HEK293 (cell line): ENCODE measurements around the gene MRPL30.
"Not testable (repeated sequence)": the region's sequence is repeated elsewhere in the genome, so short reads cannot be mapped to it uniquely, and the experiment has no call there.

ENCODE experiments used
- CTCF ChIA-PET: fragments of 350-600 bp; formaldehyde crosslinking; extraction: SDS; loops from one replicate; lab custom pipeline; 2021; ENCODE audit warnings: antibody characterized with exemption; lab: Yijun Ruan, JAX
- POLR2A ChIA-PET: fragments of 300-600 bp; formaldehyde crosslinking; extraction: SDS; loops from one replicate; lab custom pipeline; 2020; ENCODE audit warnings: antibody characterized with exemption, inconsistent platforms; lab: Yijun Ruan, JAX
- H3K27ac ChIP-seq: fragments of 200-500 bp; sonication (Bioruptor generic); 2 replicates; pipeline ENCODE4 v1.5.1; 2014; ENCODE audit warnings: low read depth, low read length, control low read depth, inconsistent platforms; ENCODE audit errors: extremely low read depth
- H3K36me3 ChIP-seq, 2 experiments: fragments of 200-500 bp in 1 of 2; sonication (Bioruptor generic) in 1 of 2; 1 replicate in 1 of 2; 2 replicates in 1 of 2; pipeline ENCODE4 v1.5.1; 2014 to 2017; ENCODE audit warnings: inconsistent platforms in 2 of 2, low read length in 2 of 2; ENCODE audit not compliant: control insufficient read depth in 2 of 2, insufficient read depth in 1 of 2
- H3K4me1 ChIP-seq: fragments of 200-500 bp; sonication (Bioruptor generic); 2 replicates; pipeline ENCODE4 v1.5.1; 2014; ENCODE audit warnings: mild to moderate bottlenecking, low read length, inconsistent platforms; ENCODE audit not compliant: control insufficient read depth, insufficient read depth
- H3K4me3 ChIP-seq: 2 replicates; pipeline ENCODE4 v1.5.1; 2011; ENCODE audit warnings: low read depth, mild to moderate bottlenecking, control low read depth, low read length, moderate library complexity
- H3K9me3 ChIP-seq: fragments of 200-500 bp; sonication (Bioruptor generic); 2 replicates; pipeline ENCODE4 v1.5.1; 2014; ENCODE audit warnings: low read depth, low read length, inconsistent platforms; ENCODE audit not compliant: control insufficient read depth, insufficient read depth
- BCL11B ChIP-seq: fragments of 450-650 bp; formaldehyde crosslinking; IDR thresholded peaks from 2 replicates; pipeline ENCODE4 v1.5.1; 2016; ENCODE audit warnings: low read depth, missing biosample characterization, missing genetic modification characterization
- ZFHX2 ChIP-seq: fragments of 450-650 bp; formaldehyde crosslinking; conservative IDR thresholded peaks from 2 replicates; pipeline ENCODE4 v1.5.1; 2016; ENCODE audit warnings: missing biosample characterization, missing genetic modification characterization
- ZFP3 ChIP-seq: fragments of 450-650 bp; formaldehyde crosslinking; IDR thresholded peaks from 2 replicates; pipeline ENCODE4 v1.5.1; 2016; ENCODE audit warnings: low read depth, missing biosample characterization, missing genetic modification characterization
- ZNF146 ChIP-seq: fragments of 450-650 bp; formaldehyde crosslinking; IDR thresholded peaks from 2 replicates; pipeline ENCODE4 v1.5.1; 2016; ENCODE audit warnings: missing biosample characterization, missing genetic modification characterization
- ZNF292 ChIP-seq: fragments of 450-650 bp; formaldehyde crosslinking; IDR thresholded peaks from 2 replicates; pipeline ENCODE4 v1.5.1; 2016; ENCODE audit warnings: low read depth, missing biosample characterization, missing genetic modification characterization, borderline replicate concordance
- ZNF37A ChIP-seq: fragments of 450-650 bp; IDR thresholded peaks from 2 replicates; pipeline ENCODE4 v1.5.1; 2018; ENCODE audit warnings: missing biosample characterization, missing genetic modification characterization
- ZNF510 ChIP-seq: fragments of 450-650 bp; formaldehyde crosslinking; IDR thresholded peaks from 2 replicates; pipeline ENCODE4 v1.5.1; 2018; ENCODE audit warnings: mild to moderate bottlenecking, missing genetic modification characterization, missing biosample characterization; ENCODE audit not compliant: insufficient replicate concordance
- ZNF514 ChIP-seq: fragments of 450-650 bp; formaldehyde crosslinking; IDR thresholded peaks from 2 replicates; pipeline ENCODE4 v1.5.1; 2016; ENCODE audit warnings: missing biosample characterization, missing genetic modification characterization
- ZNF518A ChIP-seq: fragments of 450-650 bp; formaldehyde crosslinking; conservative IDR thresholded peaks from 2 replicates; pipeline ENCODE4 v1.5.1; 2016; ENCODE audit warnings: low read depth, missing biosample characterization, missing genetic modification characterization
- ZNF692 ChIP-seq: fragments of 450-650 bp; formaldehyde crosslinking; IDR thresholded peaks from 2 replicates; pipeline ENCODE4 v1.5.1; 2016; ENCODE audit warnings: missing biosample characterization, missing genetic modification characterization
- ZNF704 ChIP-seq: fragments of 450-650 bp; formaldehyde crosslinking; IDR thresholded peaks from 2 replicates; pipeline ENCODE4 v1.5.1; 2016; ENCODE audit warnings: missing biosample characterization, missing genetic modification characterization
- ZNF777 ChIP-seq: fragments of 450-650 bp; formaldehyde crosslinking; IDR thresholded peaks from 2 replicates; pipeline ENCODE4 v1.5.1; 2017; ENCODE audit warnings: missing biosample characterization, missing genetic modification characterization, borderline replicate concordance
- ZNF830 ChIP-seq: fragments of 450-650 bp; IDR thresholded peaks from 2 replicates; pipeline ENCODE4 v1.5.0; 2018; ENCODE audit warnings: missing biosample characterization, missing genetic modification characterization, low read depth, mild to moderate bottlenecking, moderate library complexity
- ZSCAN23 ChIP-seq: fragments of 450-650 bp; formaldehyde crosslinking; IDR thresholded peaks from 2 replicates; pipeline ENCODE4 v1.5.1; 2016; ENCODE audit warnings: missing biosample characterization, missing genetic modification characterization
- TF ChIP-seq, protein P1 (sequence below): fragments of 450-650 bp; formaldehyde crosslinking; IDR thresholded peaks from 2 replicates; pipeline ENCODE4 v1.5.1; 2016; ENCODE audit warnings: missing biosample characterization, missing genetic modification characterization, borderline replicate concordance
- TF ChIP-seq, protein P2 (sequence below): fragments of 450-650 bp; formaldehyde crosslinking; IDR thresholded peaks from 2 replicates; pipeline ENCODE4 v1.5.1; 2016; ENCODE audit warnings: missing biosample characterization, missing genetic modification characterization

MRPL30 gene

DNA sequence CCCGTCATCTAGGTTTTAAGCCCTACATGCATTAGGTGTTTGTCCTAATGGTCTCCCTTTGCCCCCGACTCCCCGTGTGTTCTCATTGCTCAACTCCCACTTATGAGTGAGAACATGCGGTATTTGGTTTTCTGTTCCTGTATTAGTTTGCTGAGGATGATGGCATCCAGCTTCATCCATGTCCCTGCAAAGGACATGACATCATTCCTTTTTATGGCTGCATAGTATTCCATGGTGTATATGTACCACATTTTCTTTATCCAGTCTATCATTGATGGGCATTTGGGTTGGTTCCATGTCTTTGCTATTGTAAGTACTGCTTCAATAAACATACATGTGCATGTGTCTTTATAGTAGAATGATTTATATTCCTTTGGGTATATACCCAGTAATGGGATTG is 11.4 kb downstream of the MRPL30 start:
- H3K4me3 ChIP-seq, H3K4me1 ChIP-seq, H3K9me3 ChIP-seq, H3K27ac ChIP-seq, POLR2A ChIA-PET: not testable (repeated sequence)
- CTCF ChIA-PET: interaction anchor here (0.7 kb wide), 1 partner anchor 12 kb away, joined by 3 read pairs; no protein-coding TSS in a partner anchor
- TF ChIP-seq ZNF146 (tag by site-specific recombination): peak; percentile 89
- H3K36me3 ChIP-seq: peaks cover 46 to 77% of the 10 kb centered on the region in 2 experiments

DNA sequence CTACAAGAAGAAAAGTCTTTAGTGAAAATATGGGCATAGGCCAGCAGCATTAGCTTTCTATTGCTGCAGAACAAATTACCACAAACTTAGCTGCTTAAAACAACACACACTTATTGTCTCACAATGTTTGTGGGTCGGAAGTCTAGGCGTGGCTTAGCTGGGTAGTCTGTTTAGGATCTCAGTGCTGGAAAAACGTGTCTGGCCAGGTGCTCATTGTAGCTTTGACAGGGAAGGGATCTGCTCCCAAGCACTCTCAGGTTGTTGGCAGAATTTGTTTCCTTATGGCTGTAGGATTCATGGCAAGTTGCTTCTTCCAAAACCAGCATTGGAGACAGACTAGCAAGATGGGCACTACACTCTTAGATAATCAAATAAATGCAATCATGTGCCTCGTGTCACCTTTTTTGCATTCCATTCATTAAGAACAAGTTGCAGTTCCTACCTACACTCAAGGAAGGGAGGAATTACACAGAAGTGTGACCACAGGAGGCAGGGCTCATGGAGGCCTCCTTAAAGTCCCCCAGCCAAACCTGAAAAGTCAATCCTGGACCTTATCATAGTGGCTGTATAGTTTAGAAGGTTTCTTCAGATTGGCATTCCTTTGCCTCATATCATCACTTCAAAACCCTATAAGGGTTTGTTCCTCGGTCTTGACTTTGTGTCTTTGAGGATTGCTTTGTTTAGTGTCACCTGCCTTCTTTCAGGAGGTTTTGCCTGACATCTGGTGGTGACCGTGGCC is 17.3 kb downstream of the MRPL30 start:
- Histone ChIP-seq H3K4me1 (no peaks in the 10 kb centered on the region), H3K9me3 (no peaks in the 10 kb centered on the region), H3K36me3 (peaks cover 19 to 67% of the 10 kb centered on the region in 2 experiments), H3K27ac (no peak overlapping the region), H3K4me3 (no peak overlapping the region)
- no peak for TF ChIP-seq ZNF518A
- no peak for TF ChIP-seq ZFHX2 (tag by site-specific recombination)
- TF ChIP-seq ZSCAN23 (tag by site-specific recombination): no peak
- no peak for TF ChIP-seq ZNF514 (tag by site-specific recombination)
- no peak for TF ChIP-seq ZNF777 (tag by site-specific recombination)
- TF ChIP-seq ZFP3 (tag by site-specific recombination): no peak
- no peak for TF ChIP-seq ZNF830 (tag by site-specific recombination)
- TF ChIP-seq BCL11B (tag by site-specific recombination): no peak
- no peak for TF ChIP-seq ZNF37A (tag by site-specific recombination)
- TF ChIP-seq ZNF292 (tag by site-specific recombination): no peak
- TF ChIP-seq, protein P1, sequence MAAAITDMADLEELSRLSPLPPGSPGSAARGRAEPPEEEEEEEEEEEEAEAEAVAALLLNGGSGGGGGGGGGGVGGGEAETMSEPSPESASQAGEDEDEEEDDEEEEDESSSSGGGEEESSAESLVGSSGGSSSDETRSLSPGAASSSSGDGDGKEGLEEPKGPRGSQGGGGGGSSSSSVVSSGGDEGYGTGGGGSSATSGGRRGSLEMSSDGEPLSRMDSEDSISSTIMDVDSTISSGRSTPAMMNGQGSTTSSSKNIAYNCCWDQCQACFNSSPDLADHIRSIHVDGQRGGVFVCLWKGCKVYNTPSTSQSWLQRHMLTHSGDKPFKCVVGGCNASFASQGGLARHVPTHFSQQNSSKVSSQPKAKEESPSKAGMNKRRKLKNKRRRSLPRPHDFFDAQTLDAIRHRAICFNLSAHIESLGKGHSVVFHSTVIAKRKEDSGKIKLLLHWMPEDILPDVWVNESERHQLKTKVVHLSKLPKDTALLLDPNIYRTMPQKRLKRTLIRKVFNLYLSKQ: no peak
- no peak for TF ChIP-seq ZNF692 (tag by site-specific recombination)
- no peak for TF ChIP-seq ZNF704 (tag by site-specific recombination)
- TF ChIP-seq, protein P2, sequence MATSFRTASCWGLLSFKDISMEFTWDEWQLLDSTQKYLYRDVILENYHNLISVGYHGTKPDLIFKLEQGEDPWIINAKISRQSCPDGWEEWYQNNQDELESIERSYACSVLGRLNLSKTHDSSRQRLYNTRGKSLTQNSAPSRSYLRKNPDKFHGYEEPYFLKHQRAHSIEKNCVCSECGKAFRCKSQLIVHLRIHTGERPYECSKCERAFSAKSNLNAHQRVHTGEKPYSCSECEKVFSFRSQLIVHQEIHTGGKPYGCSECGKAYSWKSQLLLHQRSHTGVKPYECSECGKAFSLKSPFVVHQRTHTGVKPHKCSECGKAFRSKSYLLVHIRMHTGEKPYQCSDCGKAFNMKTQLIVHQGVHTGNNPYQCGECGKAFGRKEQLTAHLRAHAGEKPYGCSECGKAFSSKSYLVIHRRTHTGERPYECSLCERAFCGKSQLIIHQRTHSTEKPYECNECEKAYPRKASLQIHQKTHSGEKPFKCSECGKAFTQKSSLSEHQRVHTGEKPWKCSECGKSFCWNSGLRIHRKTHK: no peak
- TF ChIP-seq ZNF510 (tag by site-specific recombination): no peak
- POLR2A ChIA-PET: interaction anchor here (1.7 kb wide), 1 partner anchor 57 kb away, joined by 3 read pairs; the partner anchor contains the start of gene C2orf15
- CTCF ChIA-PET: interaction anchor here (1.1 kb wide), 1 partner anchor 139 kb away, joined by 4 read pairs; no protein-coding TSS in a partner anchor
